HG03460 (cell line): Measurements from ENCODE around the gene RAB31.
"Not testable (repeated sequence)": the region's sequence is repeated elsewhere in the genome, so short reads cannot be mapped to it uniquely, and the experiment has no call there.

Experiments used
- ATAC-seq: cut with Tn5 transposase; IDR thresholded peaks from one replicate; pipeline ENCODE4 v1.9.1; 2021; ENCODE audit not compliant: unreplicated experiment

Gene RAB31

DNA sequence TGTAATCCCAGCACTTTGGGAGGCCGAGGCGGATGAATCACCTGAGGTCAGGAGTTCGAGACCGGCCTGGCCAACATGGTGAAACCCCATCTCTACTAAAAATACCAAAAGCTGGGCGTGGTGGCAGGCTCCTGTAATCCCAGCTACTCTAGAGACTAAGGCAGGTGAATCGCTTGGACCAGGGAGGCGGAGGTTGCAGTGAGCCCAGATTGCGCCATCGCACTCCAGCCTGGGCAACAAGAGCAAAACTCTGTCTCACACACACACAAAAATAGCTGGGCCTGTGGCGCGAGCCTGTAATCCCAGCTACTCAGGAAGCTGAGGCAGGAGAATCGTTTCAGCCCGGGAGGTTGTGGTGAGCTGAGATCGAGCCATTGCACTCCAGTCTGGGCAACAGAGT is 194.2 kb downstream of the RAB31 start:
- ATAC-seq: not testable (repeated sequence)

DNA sequence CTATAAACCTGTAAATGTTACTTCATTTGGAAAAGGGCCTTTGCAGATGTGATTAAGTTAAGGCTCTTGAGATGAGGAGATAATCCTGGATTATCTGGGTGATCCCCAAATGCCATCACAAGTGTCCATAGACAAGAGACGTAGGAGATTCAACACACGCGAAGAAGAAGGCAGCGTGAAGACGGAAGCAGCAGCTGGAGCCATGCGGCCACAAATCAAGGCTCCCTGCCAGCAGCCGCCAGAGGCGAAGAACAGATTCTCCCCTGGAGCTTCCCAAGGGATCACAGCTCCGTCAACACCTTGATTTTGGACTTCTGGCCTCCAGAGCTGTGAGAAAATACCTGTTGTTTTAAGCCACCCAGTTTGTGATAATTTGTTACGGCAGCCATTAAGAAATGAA is 194.7 kb downstream of the RAB31 start:
- ATAC-seq: no peak

DNA sequence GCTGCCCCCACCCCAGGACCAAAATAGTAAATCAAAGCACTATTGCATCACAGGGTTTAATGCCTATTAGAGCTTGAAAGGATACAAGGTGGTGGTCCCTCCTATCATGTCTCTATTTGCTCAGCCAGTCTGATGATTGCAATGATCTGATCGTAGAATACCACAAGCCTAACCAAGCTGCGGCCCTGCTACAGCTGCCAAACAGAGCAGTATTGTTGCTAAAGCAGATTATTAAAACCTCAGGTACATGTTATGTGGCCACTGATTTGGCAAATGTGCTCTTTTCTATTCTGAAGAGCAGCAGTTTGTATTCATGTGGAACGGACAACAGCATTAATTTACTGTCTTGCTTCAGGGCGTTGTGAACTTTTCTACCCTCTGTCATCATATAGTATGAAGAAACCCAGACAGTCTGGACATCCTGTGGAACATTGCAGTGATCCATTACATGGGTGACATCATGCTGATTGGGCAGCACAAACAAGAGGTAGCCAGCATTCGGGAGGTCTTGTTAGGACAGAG is 197.4 kb downstream of the RAB31 start:
- ATAC-seq: no peak

DNA sequence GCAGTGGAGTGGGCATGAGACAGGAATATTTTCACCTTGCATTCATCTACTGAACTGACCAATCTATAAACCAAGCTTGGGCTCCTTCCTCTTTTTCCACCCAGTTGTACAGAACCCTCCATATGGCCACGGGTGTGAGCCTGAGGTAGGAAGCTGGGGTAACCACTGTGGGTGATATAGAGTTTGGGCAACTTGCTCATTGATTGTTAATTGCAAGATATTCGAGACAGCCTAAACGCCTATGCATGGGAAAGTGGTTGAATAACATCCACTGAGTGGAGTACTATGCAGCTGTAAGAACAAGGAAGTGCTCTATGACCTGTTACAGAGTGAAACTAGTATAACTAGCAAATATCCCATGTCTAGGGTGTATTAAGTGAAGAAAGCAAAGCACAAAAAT is 198.4 kb downstream of the RAB31 start:
- no peak for ATAC-seq

DNA sequence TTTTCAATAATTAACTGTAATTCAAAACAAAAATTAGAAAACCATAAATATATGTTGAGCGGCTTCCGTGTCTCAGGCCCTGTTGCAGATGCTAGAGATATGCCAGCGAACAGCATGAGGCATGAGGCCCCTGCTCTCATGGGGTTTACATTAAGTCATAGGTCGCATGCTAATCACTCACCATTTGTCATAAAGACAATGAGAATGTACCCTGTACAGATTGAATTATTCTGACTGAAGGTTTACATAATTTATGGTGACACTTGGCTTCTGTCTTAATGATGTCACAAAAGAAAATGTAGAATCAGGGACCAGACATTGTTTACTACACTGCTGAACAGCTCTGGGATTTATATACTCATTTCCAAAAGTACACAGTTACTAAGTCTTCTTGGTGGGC is 199.8 kb downstream of the RAB31 start:
- no peak for ATAC-seq

DNA sequence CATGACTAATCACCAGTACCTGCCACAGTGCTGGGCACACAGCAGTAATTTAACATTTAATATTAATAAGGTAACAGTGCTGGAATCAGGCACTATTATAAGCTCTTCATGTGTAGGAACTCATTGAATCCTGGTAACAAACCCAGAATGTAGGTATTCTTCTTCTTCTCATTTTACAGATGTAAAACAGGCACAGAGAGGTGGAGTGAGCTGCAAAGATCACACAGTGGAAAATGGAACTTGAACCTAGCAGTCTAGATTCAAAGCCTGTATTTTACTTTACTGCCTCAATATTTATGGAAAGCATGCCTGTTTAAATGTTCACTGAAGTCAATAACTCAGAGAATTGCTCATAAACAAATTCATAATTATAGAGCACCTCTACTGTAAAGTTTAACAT is 202.0 kb downstream of the RAB31 start:
- ATAC-seq: no peak

DNA sequence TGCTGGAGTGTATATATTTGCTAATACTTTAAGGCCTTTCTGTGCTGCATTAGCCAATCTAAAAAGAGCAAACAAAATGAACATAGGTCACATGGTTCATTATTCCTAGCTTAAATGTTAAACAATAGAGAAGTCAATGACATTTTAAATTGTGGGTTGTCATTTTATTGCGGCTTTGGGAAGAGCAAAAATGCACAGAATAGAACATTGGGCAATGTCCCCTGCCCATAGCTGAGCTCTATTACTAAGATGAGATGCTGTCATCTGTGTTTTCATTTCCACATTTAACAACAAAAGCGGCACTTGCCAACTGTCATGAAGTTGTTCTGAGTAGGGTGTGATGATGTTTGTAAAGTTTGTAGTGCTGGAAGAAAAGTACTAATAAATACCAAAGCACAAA is 202.6 kb downstream of the RAB31 start:
- no peak for ATAC-seq

DNA sequence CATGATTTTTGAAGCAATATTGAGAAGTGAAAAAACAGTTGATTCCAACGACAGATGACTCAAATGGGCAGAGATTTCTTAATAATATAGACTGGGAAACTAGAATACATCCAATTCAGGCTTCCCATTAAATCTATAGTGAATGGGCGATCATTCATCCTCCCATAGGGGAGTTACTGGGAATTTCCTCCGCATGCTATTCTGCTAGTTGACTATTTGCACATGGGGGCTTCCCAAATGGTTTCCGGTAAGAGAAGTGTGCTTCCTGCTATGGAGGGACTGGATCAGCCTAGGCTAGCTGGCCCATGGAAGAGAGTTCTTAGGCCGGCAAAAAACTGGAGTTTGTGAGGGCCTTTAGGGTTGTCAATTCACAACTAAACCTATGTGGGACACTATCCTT is 203.1 kb downstream of the RAB31 start:
- no peak for ATAC-seq
